OCI-LY3 (cell line): ENCODE data around the gene ZC3HAV1L.

ENCODE experiments used
- H2AFZ ChIP-seq: fragments of 200-600, 300-600 bp; shearing (Covaris generic); 2 replicates; pipeline ENCODE4 v1.6.0; 2014; ENCODE audit warnings: antibody characterized with exemption, low read depth, low read length
- H3K27ac ChIP-seq: fragments of 200-600, 300-600 bp; sonication (generic); 2 replicates; pipeline ENCODE4 v1.5.1; 2014; ENCODE audit warnings: mild to moderate bottlenecking, low read length, moderate library complexity, mixed read lengths
- H3K27me3 ChIP-seq: fragments of 200-600, 300-600 bp; sonication (generic); 2 replicates; pipeline ENCODE4 v1.6.1; 2014; ENCODE audit warnings: low read depth, low read length, mixed read lengths
- H3K36me3 ChIP-seq: fragments of 200-600, 300-600 bp; sonication (generic); replicated peaks from 2 replicates; pipeline ENCODE3; 2014; ENCODE audit warnings: low read depth, low read length, mixed read lengths
- H3K4me1 ChIP-seq: fragments of 300-600, 200-600 bp; sonication (generic); 2 replicates; pipeline ENCODE4 v1.6.1; 2014; ENCODE audit warnings: low read length, mixed read lengths
- H3K4me2 ChIP-seq: fragments of 200-600, 300-600 bp; sonication (generic); 2 replicates; pipeline ENCODE4 v1.6.1; 2014; ENCODE audit warnings: low read length, mixed read lengths
- H3K4me3 ChIP-seq: fragments of 300-600, 200-600 bp; sonication (generic); 2 replicates; pipeline ENCODE4 v1.5.1; 2014; ENCODE audit warnings: antibody characterized with exemption, mild to moderate bottlenecking, low read length, moderate library complexity
- H3K79me2 ChIP-seq: fragments of 300-600, 200-600 bp; shearing (Covaris generic); 2 replicates; pipeline ENCODE4 v1.6.1; 2014; ENCODE audit warnings: mild to moderate bottlenecking, low read length, mixed read lengths
- H3K9ac ChIP-seq: fragments of 300-600, 200-600 bp; shearing (Covaris generic); 2 replicates; pipeline ENCODE4 v1.6.0; 2014; ENCODE audit warnings: mild to moderate bottlenecking, low read length, moderate library complexity
- H3K9me3 ChIP-seq: fragments of 200-600, 300-600 bp; shearing (Covaris generic); 2 replicates; pipeline ENCODE4 v1.6.1; 2014; ENCODE audit warnings: low read length, mixed read lengths; ENCODE audit not compliant: insufficient read depth
- H4K20me1 ChIP-seq: fragments of 200-600, 300-600 bp; sonication (generic); 2 replicates; pipeline ENCODE4 v1.6.1; 2016; ENCODE audit warnings: low read length, mixed read lengths; ENCODE audit not compliant: insufficient read depth
- EZH2phosphoT487 ChIP-seq: fragments of 200-600 bp; shearing (Covaris generic); IDR thresholded peaks from 2 replicates; pipeline ENCODE4 v1.6.1; 2018; ENCODE audit warnings: antibody characterized with exemption, mixed run types, low read depth
- TF ChIP-seq, protein P1 (sequence below): fragments of 200-600, 300-600 bp; sonication (generic); IDR thresholded peaks from 2 replicates; pipeline ENCODE4 v1.5.1; 2014; ENCODE audit warnings: antibody characterized with exemption, low read length, low read depth

Gene ZC3HAV1L

DNA sequence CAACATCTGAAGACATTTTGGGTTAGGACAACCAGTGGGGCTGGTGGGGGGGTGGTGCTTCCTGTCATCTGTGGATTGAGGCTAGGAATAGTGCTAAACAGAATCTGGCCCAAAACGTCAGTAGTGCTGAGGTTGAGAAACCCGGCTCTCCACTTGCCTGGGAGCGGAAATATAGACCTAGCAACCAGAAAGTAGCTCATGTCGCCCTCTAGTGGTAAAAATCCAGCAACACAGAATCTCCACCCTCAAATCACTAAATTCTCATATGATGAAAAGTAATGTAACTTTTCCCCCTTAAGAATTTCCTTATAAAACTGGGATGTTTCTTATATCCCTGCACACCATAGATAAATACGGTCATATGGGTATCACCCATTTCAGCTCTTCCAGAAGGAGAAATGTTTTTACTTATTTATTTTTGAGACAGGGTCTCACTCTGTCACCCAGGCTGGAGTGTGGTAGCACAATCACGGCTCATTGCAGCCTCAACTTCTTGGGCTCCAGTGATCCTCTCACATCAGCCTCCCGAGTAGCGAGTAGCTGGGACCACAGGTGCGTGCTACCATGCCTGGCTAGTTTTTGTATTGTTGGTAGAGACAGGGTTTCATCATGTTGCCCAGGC lies 39.3 kb upstream of the ZC3HAV1L start:
- Histone ChIP-seq H3K9me3 (no peaks in the 10 kb centered on the region), H3K4me2 (peak overlapping the region; percentile 41; the same call in 1 of the 2 replicates), H3K4me3 (no peak overlapping the region), H2AFZ (no peak overlapping the region), H3K4me1 (peaks cover 3% of the 10 kb centered on the region; the same call in 1 of the 2 replicates), H4K20me1 (peaks cover 26% of the 10 kb centered on the region; the same call in 1 of the 2 replicates), H3K36me3 (peaks cover 54% of the 10 kb centered on the region), H3K27me3 (no peaks in the 10 kb centered on the region), H3K9ac (no peak overlapping the region), H3K27ac (no peak overlapping the region), H3K79me2 (peaks cover 62% of the 10 kb centered on the region)
- no peak for TF ChIP-seq EZH2phosphoT487
- TF ChIP-seq, protein P1, sequence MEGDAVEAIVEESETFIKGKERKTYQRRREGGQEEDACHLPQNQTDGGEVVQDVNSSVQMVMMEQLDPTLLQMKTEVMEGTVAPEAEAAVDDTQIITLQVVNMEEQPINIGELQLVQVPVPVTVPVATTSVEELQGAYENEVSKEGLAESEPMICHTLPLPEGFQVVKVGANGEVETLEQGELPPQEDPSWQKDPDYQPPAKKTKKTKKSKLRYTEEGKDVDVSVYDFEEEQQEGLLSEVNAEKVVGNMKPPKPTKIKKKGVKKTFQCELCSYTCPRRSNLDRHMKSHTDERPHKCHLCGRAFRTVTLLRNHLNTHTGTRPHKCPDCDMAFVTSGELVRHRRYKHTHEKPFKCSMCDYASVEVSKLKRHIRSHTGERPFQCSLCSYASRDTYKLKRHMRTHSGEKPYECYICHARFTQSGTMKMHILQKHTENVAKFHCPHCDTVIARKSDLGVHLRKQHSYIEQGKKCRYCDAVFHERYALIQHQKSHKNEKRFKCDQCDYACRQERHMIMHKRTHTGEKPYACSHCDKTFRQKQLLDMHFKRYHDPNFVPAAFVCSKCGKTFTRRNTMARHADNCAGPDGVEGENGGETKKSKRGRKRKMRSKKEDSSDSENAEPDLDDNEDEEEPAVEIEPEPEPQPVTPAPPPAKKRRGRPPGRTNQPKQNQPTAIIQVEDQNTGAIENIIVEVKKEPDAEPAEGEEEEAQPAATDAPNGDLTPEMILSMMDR: peak; percentile 78

DNA sequence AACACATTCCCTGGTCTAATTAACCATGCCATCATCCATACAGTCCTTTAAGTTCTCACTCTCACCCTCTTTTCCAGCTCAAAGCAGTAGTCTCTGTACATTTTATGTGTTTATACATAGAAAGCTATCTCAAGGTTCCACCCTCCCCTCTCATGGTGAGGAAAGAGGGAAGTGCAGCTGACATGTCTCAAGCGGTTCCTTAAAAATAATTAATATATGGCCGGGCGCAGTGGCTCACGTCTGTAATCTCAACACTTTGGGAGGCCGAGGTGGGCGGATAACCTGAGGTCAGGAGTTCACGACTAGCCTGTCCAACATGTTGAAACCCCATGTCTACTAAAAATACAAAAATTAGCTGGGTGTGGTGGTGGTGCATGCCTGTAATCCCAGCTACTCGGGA lies 37.0 kb upstream of the ZC3HAV1L start:
- Histone ChIP-seq H3K4me2 (no peak overlapping the region), H3K27me3 (no peaks in the 10 kb centered on the region), H3K79me2 (peaks cover 59% of the 10 kb centered on the region), H2AFZ (no peak overlapping the region), H3K4me3 (no peak overlapping the region), H3K27ac (no peak overlapping the region), H3K9ac (no peak overlapping the region), H3K4me1 (peaks cover 3% of the 10 kb centered on the region; the same call in 1 of the 2 replicates), H4K20me1 (peaks cover 25% of the 10 kb centered on the region), H3K36me3 (peaks cover 51% of the 10 kb centered on the region), H3K9me3 (no peaks in the 10 kb centered on the region)
- TF ChIP-seq, protein P1: no peak
- no peak for TF ChIP-seq EZH2phosphoT487

DNA sequence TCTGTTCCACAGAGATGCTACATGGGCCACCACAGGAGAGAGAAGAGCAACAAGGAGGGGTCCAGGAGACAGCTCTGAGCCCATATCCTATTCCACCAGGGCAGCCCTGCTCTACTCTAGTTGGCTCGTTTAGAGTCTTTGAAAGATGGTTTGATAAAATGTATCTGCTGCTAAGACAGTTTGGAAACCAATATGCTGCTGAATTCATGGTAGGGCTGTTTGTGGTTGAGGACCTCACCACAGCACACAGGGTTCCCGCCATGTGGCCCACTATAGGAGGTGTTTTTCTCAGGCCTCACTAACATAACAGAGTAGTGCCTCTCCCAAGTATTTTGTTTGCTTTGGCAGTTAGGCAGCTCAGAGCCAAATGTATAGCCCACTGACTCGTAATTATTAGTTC lies 35.8 kb upstream of the ZC3HAV1L start:
- no peak overlapping the region for H3K4me2 ChIP-seq
- H3K79me2 ChIP-seq: peaks cover 62% of the 10 kb centered on the region
- H2AFZ ChIP-seq: no peak overlapping the region
- H3K9me3 ChIP-seq: no peaks in the 10 kb centered on the region
- TF ChIP-seq EZH2phosphoT487: no peak
- H4K20me1 ChIP-seq: peaks cover 28% of the 10 kb centered on the region
- H3K36me3 ChIP-seq: peaks cover 55% of the 10 kb centered on the region
- no peak overlapping the region for H3K9ac ChIP-seq
- peaks cover 3% of the 10 kb centered on the region; the same call in 1 of the 2 replicates for H3K4me1 ChIP-seq
- no peaks in the 10 kb centered on the region for H3K27me3 ChIP-seq
- H3K4me3 ChIP-seq: no peak overlapping the region
- H3K27ac ChIP-seq: no peak overlapping the region

DNA sequence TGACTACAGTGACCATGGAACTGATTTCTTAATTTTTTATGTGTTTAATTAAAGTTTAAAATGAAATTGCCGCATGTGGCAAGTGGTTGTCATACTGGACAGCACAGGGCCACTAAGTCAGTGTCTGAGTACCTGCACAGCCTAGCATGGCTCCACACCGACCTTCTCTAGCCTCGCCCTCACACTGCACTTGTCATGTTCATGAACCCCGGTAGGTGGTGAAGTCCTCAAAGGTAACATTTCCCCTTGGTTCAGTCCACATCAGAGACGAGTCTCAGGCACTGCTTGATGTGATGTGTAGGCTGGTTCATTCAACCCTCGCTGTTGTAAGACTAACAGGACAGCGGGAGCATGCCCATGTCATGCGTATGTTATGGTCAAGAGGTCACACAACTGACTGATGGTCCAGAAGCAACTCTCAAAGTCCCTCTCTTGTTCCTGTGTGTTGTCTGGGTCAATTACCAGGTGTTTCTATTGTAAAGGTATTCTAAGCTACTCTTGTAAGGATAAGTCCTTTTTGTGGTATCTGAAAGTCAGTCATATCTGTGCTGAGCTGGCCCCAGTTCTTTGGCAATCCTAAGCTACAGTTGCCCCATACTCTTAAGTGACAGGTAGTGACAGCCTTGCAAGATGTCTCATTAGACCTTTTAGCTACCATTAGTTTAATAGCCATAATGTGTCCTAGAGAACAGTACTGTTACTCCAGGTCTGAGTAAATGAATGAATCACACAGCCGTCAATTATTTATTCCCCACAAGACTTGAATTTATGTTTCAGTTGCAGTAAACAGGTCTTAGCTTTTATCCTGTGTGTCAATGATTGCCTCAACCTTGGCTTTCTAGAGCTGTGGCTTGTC lies 32.9 kb upstream of the ZC3HAV1L start:
- Histone ChIP-seq H4K20me1 (peaks cover 33% of the 10 kb centered on the region), H3K36me3 (peaks cover 70% of the 10 kb centered on the region)

More for the DNA sequence above, 32.9 kb upstream of the ZC3HAV1L start:
- Histone ChIP-seq H3K4me2 (no peak overlapping the region), H3K27me3 (no peaks in the 10 kb centered on the region), H3K4me1 (no peaks in the 10 kb centered on the region), H3K9ac (no peak overlapping the region), H3K27ac (no peak overlapping the region), H3K79me2 (peaks cover 73% of the 10 kb centered on the region), H3K9me3 (no peaks in the 10 kb centered on the region), H3K4me3 (no peak overlapping the region), H2AFZ (no peak overlapping the region)
- no peak for TF ChIP-seq EZH2phosphoT487
- TF ChIP-seq, protein P1: no peak
